HG03025 (cell line): ENCODE results near the gene TMUB1.

ENCODE experiments used
- ATAC-seq: cut with Tn5 transposase; IDR thresholded peaks from one replicate; pipeline ENCODE4 v1.9.1; 2021; ENCODE audit warnings: mild to moderate bottlenecking, moderate library complexity; ENCODE audit not compliant: unreplicated experiment, low FRiP score

TMUB1 gene

DNA sequence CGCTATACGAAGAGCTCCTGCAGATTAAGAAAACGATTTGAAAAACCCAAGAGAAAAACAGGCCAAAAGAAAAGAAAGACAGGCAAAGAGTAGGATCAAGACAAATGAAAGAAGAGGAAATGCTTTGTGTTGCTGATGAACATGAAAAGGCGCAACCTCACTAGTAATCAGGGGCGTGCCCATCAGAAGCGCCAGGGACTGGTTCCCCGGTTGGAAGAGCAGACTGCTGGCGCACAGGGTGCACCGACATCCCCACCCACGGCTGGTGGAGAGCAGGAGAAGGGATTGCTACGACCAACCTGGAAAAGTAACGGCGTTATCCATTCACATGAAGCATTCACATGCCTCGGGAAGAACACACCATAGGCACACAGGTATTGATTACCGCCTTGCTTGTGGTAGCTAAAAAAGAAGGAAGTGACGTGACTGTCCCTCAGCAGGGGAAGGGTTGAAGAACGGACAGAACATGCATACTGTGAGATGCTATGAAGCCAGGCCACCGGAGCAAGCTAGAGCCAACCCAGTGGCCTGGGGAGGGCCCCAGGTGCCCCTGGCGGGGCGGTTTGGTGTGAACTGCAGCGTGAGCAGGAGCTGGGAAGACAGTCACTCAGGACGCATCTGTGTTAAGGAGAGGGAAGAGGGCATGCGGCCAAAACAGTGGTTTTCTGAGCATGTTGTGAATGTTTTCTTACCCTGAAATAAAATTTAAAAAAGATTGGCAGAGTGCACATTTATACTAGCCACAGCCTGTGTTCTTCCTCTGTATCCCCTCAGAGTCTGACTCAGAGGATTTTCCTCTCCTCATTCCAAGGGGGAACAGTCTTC lies 21.3 kb upstream of the TMUB1 start:
- no peak for ATAC-seq

DNA sequence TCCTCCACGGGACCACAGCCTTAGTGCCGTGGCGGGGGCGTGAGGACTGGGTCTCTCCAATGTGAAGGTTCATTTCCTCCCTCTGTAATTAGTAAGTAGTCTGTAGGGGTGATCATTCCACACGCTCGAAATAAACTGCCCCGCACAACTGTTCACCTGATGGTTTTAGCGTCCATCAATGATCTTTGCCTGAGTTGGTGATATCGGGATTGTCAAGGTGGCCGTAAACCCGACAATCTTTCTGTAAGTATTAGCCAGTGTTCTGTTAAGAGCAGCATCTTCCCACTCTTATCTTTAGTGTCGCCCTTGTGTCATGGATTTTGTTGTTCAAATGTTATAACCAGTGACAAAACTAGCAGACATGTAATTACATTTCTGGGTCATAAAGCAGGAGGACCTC lies 20.7 kb upstream of the TMUB1 start:
- ATAC-seq: no peak

GRCh38 chr7:151102991-151103390 lies 19.7 kb upstream of the TMUB1 start:
- ATAC-seq: no peak

DNA sequence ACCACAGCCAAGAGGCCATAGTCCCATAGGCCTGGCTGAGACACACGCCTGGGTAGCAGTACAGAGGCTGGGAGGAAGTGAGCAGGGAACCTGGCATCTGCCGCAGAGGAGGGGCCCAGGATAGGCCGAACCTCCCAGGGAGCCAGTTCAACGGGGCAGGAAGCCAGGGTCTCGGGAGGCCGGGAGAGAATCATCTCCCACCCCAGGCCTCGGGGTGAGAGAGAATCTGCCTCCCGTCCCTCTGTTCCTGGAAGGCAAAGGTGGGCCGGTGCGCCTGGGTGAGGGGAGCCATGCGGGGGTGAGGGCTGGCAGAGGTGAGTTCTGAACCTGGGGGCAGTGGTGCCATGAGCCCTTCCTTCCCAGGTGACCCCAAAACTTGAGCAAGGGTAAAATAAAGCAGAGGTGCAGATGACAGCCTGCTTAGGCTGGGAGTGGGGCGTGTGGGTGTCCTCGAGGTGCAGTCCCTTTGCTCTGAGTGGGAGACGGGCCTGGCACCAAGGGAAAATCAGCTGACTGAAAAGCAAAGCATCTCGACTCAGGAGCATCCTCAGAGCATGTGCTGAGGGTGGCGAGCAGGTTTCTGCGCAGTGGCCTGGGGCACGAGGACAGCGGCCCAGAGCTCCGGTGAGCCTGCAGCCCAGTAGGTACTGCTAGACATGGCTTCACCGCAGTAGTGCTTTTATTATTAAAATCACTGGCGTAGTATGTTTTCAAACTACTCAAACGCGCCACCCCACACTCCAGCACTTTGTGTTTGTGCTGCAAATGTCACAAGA lies 18.5 kb upstream of the TMUB1 start:
- ATAC-seq: no peak

DNA sequence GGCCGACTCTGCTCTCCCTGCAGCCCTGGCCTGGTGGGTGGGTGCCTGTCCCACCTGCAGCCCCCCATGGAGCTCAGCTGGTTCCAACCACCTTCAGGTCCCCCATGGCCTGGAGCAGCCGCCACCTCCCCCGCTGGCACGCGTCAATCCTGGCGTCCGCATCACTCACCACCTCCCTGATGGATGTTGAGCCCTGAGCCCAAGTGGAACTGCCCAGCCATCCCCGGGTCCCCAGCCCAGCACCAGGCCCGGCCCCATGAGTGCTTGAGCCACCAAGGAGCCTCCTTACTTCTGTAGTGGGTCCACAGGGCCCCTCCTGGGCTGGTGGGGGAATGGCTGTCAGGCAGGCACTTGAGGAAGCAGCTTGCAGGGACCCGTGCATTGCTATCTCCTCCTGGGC lies 17.6 kb upstream of the TMUB1 start:
- ATAC-seq: no peak

DNA sequence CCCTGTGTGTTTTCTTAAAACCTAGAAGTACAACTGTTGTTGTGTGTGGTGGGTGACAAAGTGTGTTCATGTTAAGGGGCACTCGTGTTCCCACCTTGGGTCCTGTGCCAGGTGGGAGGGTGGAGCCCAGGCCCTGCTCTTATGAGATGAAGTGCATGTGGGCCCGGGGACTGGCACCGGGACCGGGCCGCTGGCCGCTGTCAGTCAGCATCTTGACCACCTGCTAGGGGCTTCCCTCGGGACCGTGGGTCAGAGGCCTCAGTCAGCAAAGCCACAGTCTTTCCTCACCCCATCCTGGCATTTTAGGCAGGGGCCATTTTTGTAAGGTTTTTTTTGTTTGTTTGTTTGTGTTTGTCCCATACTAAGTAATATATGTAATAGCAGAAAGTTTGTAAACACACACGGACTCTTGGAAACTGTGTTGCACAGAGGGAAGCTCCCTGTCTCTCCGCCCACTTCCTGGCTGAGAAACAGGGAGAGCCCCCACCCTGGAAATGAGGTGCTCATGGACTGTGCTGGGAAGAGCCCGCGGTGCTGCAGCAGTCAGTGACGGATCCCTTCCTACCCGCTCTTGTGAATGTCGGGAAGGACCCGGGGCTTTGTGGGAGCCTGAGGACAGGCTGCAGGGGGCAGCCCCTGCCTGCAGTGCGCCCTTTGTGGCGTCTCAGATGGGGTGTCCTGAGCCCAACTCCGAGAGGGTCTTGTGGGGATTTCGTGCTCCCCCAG lies 16.4 kb upstream of the TMUB1 start:
- ATAC-seq: no peak

DNA sequence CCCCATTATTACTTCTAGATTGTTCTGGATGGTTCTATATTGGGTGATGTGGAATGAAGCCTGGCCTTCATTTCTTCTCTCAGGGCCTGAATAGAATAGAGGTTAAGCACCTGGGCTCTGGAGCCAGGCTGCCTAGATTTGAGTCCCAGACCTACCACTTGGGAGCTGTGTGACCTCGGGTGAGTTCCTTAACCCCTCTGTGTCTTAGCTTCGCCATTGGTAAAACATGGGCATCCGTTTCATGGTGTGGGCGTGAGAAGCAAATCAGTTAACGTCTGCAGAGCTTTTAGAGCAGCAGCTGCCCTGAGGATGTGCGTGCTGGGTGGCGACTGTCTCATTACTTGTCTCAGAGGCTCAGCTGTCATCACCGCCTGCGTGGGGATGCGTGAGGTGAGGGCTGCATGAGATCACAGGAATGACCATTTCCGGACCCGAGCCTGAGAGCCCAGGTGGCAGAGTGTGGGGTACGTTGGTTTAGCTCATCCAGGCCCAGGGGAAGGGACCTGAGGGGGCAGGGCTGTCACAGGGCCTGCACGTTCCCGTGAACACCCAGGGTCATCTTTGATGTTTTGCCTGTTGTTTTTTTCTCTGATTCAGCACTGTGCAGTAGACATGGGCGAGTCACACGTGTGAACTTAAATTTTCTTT lies 12.7 kb upstream of the TMUB1 start:
- no peak for ATAC-seq

- no peak for ATAC-seq
Measured at GRCh38 chr7:151095123-151095797, 12.0 kb upstream of the TMUB1 start.

- no peak for ATAC-seq
Measured at GRCh38 chr7:151094675-151095074, 11.4 kb upstream of the TMUB1 start.

DNA sequence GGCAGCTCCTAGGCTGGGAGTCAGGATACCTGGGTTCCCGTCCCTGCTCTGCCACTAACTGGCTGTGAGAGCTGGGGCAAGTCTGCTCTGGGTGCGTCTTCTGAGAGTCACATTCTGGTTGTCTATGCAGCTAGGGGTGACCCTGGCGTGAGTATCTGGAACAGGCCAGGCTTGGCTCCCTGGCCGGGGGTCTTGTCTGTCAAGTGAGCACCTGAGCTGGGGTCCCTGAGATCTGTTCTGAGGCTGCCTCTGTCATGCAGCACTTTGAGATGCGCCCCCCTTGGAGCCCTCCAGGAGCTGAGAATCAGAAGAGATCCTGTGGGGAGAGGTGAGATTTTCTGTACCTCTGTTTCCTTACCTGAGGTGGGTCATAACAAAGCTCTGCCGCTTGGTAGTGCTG lies 10.5 kb upstream of the TMUB1 start:
- ATAC-seq: no peak

DNA sequence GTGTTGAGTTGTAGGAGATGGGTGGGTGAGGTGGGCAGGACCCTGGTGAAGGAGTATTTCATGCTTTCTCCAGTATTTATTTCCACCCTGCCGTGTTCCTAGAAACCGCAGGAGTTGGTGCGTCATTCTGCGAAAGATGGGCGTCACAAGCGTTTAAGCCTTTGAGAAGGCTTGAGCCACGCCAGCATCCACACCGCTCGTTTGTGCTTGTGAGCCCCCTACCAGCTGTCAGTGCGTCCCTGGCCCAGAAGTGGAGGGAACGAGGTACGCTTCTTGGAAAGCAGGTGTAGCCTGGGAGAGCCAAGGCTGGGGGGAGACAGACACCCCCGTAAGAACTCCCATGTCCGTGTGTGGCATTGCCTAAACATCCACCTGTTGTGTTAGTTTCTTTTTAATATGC lies 8.7 kb upstream of the TMUB1 start:
- no peak for ATAC-seq

DNA sequence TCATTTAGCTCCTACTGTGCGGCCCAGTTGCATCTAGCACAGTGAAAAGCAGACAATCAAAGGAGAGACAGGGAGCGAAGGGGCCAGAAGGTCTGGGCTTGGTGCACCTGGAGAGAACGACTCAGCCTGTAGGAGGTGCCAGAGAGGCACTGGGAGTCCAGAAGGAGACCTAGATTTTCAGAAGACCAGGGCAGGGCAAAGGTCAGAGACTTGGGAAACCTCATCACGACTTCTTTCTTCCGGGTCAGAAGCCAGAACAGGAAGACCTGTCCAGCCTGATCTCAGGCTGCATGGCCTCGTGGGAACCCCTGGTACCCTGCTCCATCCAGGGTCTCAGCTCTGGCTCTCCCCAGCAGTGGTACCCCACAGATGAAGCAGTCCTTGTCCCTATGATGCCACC lies 8.1 kb upstream of the TMUB1 start:
- no peak for ATAC-seq

- ATAC-seq: no peak
Measured at GRCh38 chr7:151091003-151091402, 7.7 kb upstream of the TMUB1 start.

DNA sequence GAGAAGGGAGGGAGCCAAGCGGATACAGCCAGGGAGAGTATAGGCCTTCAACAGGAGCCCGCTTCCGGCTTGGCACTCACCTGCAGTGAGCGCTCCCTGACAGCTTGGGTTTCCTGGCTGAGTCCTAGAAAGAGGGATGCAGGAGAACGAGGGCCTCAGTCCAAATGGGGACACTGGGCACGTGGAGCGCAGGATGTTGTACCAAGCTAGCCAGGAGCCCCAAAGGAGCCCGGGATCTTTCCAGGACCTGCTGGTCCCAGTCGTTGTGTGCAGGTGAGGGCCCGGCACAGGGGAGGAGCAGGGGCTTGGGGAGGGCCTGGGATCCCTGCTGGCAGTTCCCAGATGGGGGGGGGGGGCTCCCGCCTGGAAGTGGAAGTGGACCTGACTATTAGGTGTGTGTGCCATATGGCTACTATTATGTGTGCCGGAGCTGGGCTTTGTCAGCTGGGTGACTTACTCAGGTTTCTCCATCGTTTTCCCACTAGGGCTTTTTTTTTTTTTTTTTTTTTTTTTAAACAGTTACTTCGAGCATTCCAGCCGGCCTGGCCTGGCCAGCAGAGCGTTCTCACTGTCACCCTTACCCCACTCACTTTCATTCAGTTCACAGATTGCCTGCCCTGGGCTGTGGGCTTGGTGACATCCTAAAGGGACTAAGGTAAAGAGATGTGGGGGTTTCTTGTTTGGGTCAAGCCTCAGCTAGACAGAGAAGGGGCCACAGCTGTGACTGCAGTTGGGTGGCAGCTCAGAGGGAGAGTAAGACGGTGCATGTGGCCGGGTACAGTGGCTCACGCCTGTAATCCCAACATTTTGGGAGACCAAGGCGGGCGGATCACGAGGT lies 6.8 kb upstream of the TMUB1 start:
- no peak for ATAC-seq

GRCh38 chr7:151088856-151089699 lies 5.8 kb upstream of the TMUB1 start:
- ATAC-seq: no peak

DNA sequence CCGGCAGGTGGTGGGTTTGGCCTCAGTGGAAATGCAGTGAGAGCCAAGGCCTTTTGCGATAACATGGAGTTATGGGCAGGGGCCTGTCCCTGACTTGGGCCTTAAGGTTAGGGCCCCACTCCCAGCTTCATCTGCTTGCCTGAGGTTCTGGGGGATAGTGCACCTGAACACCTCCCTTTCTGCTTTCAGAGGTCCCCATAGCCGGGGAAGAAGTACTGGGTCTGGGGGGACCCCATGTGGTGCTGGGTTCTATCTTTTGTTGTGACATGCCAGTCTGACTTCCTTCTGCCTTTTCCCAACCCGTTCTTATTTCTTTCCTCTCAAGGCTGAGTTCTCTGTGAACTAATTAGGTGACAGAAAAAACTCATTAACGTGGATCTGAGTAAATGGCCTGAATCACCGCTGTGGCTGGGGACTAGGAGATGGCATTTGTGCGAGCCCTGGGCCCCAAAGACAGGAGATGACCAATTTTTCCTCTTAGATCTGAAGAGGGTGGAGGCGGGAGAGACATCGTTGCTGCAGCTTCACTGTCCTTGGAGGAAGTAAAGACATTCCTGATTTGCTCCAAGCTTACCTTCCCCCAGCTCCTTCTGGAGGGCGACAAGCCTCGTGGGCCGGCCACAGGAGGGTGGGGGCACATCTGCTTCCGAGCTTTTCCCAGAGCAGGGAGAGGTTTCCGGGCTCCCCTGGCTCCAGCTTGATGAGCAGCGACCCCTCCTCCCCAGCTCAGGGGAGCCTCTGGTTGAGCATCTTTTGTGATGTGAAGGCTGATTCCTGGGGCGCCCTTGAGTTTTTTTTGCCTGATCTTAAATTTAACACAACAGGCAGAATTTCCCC lies 4.9 kb upstream of the TMUB1 start:
- no peak for ATAC-seq

DNA sequence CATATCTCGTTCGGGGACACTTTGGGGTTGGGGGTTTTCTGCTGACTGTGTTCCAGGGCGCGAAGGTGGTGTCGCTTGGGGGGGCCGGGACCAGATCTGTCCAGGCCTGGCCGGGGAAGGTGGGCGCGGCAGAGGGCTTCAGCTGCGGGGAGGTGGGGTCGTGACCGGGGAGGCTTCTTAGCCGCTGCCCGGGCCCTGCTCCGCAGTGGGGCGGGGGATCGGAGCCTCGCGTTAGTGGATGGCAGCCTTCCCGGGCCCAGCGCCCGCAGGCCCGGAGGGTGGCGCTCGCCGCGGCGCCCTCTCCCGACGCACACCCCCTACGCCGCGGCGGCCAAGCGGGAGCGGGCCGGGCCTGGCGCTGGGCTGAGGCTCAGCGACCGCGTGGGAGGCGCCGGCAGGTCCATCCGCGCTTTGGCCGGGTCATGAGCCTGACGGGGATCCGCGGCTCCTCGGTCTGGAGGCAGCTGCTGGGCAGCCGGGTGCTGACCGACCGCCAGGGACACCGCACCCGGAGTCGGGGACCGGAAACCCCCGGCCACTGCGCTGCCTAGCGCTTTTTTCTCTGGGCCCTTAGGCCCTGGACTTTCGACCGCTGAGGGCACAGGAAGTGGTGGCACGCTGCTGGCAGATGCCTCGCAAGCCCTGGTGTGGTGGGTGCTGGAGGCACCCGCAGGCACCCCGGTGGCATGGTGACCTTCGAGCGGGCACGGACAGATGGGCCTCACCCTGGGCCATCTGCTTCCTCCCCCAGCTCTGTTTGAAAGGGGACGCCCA lies 4.1 kb upstream of the TMUB1 start:
- no peak for ATAC-seq
